GM18861 (cell line): ENCODE data around the gene CFTR.
"Not testable (repeated sequence)": the region's sequence is repeated elsewhere in the genome, so short reads cannot be mapped to it uniquely, and the experiment has no call there.

Experiments used
- ATAC-seq: cut with Tn5 transposase; IDR thresholded peaks from one replicate; pipeline ENCODE4 v1.9.1; 2021; ENCODE audit not compliant: unreplicated experiment

The CFTR gene

GRCh38 chr7:117493460-117493859, 13.6 kb downstream of the CFTR start:
- ATAC-seq: no peak

GRCh38 chr7:117495308-117495707, 15.5 kb downstream of the CFTR start:
- ATAC-seq: no peak

GRCh38 chr7:117502331-117502730, 22.5 kb downstream of the CFTR start:
- no peak for ATAC-seq

DNA sequence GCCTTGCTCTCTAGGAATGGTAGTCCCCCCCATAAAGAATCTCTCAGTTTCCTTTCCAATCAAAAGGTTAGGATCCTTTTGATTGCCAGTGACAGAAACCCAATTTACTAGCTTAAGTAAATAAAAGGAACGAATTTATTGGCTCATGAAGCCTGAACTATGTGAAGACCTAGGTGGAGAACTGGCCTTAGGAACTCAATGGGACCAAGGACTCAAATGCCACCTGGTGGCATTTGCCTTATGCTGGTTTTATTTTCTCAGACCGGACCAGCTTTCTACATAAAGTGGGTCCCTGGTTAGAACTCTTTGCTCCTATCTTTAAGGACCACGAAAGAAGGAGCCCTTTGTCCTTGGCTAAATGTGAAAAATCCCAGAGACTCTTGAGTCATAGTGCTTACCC, 25.4 kb downstream of the CFTR start:
- no peak for ATAC-seq

- ATAC-seq: no peak
Measured at GRCh38 chr7:117508676-117509075, 28.9 kb downstream of the CFTR start.

DNA sequence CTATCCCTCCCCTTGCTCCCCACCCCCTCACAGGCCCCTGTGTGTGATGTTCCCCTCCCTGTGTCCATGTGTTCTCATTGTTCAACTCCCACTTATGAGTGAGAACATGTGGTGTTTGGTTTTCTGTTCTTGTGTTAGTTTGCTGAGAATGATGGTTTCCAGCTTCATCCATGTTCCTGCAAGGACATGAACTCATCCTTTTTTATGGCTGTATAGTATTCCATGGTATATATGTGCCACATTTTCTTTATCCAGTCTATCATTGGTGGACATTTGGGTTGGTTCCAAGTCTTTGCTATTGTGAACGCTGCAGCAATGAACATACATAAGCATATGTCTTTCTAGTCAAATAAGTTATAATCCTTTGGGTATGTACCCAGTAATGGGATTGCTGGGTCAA, 37.4 kb downstream of the CFTR start:
- not testable (repeated sequence) for ATAC-seq

DNA sequence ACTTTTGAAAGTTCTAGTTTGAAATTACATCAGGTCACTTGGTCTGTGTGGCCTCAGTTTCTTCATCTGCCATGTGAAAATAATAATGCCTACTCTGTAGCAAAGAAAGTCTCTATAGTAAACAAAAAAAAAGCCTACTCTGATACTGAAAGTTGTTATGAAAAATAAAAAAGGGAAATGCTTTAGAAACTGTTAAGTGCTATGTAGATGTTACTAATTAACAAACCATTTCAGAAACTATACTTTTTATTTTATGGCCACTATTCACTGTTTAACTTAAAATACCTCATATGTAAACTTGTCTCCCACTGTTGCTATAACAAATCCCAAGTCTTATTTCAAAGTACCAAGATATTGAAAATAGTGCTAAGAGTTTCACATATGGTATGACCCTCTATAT, 50.6 kb downstream of the CFTR start:
- peak; percentile 54 for ATAC-seq

GRCh38 chr7:117531595-117532244, 51.9 kb downstream of the CFTR start:
- no peak for ATAC-seq

DNA sequence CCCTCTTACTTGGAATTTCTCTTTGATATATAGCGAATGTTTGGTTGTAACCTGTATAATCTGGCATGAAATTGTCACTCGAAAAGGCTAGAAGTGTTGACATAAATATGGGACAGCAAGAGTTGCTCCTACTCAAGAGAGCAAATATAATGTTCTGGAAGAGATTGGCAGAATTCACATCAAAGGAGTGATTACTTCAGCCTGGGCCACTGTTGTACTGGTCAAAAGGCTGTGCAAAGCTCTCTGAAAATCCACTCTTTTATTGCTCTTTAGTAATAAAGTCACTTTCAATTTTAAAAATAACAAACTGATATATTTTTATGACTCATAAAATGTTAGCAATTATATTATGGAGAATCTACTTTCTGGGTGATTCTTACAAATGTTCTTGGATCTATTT, 58.2 kb downstream of the CFTR start:
- ATAC-seq: no peak

- no peak for ATAC-seq
Measured at GRCh38 chr7:117544061-117544460, 64.2 kb downstream of the CFTR start.

DNA sequence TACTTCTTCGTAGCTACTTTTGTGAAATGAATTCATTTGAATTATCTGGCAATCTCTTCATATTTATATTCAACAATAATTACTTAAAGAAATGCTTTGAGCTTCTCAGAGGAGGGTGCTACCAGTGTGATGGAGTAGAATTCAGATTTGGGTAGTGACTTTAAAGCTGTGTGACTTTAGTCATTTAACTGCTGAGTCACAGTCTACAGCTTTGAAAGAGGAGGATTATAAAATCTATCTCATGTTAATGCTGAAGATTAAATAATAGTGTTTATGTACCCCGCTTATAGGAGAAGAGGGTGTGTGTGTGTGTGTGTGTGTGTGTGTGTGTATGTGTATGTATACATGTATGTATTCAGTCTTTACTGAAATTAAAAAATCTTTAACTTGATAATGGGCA, 68.2 kb downstream of the CFTR start:
- ATAC-seq: no peak

DNA sequence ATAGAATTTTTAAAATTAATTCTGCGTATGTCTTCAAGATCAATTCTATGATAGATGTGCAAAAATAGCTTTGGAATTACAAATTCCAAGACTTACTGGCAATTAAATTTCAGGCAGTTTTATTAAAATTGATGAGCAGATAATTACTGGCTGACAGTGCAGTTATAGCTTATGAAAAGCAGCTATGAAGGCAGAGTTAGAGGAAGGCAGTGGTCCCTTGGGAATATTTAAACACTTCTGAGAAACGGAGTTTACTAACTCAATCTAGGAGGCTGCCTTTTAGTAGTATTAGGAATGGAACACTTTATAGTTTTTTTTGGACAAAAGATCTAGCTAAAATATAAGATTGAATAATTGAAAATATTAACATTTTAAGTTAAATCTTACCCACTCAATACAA, 70.8 kb downstream of the CFTR start:
- ATAC-seq: no peak

GRCh38 chr7:117552660-117553059, 72.8 kb downstream of the CFTR start:
- ATAC-seq: no peak

DNA sequence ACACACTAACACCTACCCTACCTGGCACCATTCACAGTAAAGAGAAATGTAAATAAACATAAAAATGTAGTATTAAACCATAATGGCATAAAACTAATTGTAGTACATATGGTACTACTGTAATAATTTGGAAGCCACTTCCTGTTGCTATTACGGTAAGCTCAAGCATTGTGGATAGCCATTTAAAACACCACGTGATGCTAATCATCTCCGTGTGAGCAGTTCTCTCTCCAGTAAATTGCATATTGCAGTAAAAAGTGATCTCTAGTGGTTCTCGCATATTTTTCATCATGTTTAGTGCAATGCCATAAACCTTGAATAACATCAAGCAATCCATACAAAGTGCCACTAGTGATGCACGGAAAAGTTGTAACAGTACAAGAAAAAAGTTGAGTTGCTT, 75.4 kb downstream of the CFTR start:
- ATAC-seq: no peak

GRCh38 chr7:117559391-117559790, 79.6 kb downstream of the CFTR start:
- ATAC-seq: no peak

DNA sequence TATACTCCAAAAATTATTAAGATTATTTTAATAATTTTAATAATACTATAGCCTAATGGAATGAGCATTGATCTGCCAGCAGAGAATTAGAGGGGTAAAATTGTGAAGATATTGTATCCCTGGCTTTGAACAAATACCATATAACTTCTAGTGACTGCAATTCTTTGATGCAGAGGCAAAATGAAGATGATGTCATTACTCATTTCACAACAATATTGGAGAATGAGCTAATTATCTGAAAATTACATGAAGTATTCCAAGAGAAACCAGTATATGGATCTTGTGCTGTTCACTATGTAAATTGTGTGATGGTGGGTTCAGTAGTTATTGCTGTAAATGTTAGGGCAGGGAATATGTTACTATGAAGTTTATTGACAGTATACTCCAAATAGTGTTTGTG, 80.2 kb downstream of the CFTR start:
- ATAC-seq: no peak

DNA sequence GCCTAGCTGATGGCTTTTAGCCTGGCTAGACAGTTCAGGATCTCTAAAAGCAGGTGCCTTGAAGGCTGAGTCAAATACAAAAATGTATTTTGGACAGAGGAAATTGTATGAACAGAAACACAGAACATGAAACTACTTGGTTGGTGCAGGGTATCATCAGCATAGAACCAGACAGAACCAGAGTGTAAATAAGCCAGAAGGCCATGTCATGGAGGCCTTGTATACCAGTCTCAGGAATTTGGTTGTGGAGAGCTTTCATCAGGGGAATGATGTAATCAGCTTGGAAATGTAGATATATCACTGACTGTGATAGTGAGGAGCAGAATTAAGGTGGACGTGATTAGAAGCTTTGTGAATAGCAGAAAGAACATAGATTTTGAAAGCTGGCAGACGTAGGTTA, 82.9 kb downstream of the CFTR start:
- no peak for ATAC-seq

DNA sequence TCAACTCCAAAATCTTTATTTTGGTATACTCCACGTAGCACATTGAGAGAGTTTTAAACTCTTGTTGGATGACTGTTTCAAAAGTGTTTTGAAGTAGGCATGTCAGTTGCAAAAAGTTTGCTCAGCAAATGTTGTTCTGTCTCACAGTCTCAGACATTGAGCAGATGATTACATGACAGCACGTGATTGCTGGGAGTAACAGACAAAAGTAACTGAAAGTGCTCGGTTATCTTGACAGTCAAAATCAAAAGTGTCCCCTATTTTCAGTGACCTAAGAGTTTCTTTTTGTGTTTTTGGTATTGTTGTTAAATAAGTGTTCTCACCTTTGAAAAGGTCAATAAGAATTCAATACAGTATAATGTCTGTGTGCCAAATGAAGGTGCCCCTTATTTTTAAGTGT, 84.3 kb downstream of the CFTR start:
- ATAC-seq: no peak

- ATAC-seq: no peak
Measured at GRCh38 chr7:117564627-117565026, 84.8 kb downstream of the CFTR start.

- ATAC-seq: no peak
Measured at GRCh38 chr7:117565226-117565625, 85.4 kb downstream of the CFTR start.

GRCh38 chr7:117567781-117568180, 88.0 kb downstream of the CFTR start:
- no peak for ATAC-seq

GRCh38 chr7:117572856-117573620, 93.2 kb downstream of the CFTR start:
- ATAC-seq: no peak

- ATAC-seq: no peak
Measured at GRCh38 chr7:117581424-117581823, 101.6 kb downstream of the CFTR start.
